Effector CD8-positive, alpha-beta T cell (primary cell): Measurements from ENCODE around the gene IGFN1.

ENCODE experiments used
- DNase-seq: peaks from one replicate; lab custom pipeline; 2025; lab: John Stamatoyannopoulos, UW

IGFN1 gene

GRCh38 chr1:201265756-201266155 is 75.1 kb downstream of the IGFN1 start:
- no peak for DNase-seq

GRCh38 chr1:201266276-201266675 is 75.7 kb downstream of the IGFN1 start:
- no peak for DNase-seq

GRCh38 chr1:201266774-201267173 is 76.2 kb downstream of the IGFN1 start:
- no peak for DNase-seq

- no peak for DNase-seq
Measured at GRCh38 chr1:201267481-201268229, 77.0 kb downstream of the IGFN1 start.

GRCh38 chr1:201268604-201269151 is 78.1 kb downstream of the IGFN1 start:
- DNase-seq: no peak

GRCh38 chr1:201269281-201269680 is 78.7 kb downstream of the IGFN1 start:
- DNase-seq: no peak

DNA sequence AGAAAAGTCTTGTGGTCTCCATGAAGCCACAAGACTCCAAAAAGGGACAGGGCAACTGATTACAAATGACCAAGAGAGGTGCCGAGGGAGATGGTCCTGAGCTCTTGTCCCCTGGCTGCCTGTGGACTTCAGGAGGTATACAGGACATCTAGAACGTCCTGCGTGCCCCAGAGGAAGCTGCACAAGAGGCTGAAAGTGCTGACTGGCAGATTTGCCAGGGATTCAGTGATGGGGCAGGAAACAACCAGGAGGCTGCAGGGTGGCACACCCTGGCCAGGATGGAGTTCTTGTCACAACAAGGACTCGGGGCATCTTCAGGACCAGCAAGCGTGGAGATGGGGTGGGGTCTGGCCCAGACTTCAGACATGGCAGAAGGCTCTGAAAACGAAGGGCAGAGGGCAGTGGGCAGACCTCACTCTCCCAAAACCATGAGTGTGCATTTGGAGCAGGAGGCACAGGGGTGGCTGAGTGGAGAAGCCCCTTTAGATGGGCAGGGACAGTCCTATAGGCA is 79.3 kb downstream of the IGFN1 start:
- DNase-seq: no peak

DNA sequence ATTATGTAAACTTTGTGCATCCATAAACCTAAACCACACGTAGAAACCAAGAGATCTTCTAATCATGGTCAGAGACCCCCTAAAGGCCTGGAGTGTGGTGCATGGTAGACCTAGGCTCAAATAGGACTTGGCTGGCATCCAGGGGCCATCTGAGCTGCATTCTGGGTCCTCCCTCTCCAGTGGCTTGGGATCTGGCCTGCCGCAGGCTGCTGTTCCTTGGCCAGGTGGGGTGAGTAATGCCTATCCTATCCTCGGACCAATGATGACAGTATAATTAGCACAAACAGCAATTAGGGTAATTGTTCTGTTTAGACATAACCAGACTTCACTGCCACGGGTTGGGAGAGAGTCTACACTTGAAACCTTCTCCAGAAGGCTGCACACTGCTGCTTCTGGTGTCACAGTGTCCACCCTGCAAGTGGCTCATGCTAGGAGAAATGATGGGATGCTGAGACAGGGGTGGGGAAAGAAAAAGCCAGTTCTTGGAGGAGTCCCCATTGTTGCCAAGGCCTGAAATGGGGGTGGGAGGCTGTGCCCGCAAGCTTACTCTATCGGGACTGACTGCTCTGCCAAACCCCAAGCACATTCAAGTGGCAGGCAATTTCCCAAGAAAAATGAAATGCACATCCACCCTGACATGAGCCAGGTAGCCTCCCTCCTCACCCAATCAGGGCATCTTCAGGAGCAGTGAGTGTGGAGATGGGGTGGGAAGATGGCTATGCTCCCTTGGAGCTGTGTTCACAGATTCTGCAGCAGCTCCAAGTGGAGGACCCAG is 80.2 kb downstream of the IGFN1 start:
- DNase-seq: no peak

DNA sequence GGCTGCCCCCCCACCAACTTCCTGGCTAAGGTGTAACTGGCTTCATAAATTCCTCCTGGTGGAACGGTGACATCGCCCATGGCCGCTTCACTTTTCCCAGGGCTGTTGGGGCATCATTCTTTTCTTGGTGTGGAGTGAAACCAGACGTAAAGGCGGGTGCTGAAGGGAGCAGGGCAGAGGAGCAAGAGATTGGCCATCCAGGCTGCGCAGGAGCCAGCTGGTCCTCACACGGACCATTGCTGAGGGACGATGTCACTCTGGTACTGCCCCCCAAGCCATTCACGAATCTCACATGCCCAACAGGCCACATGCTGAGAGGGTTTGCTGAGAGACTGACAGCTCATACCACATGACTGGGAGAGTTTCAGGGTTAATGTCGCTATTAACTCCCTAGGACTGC is 82.2 kb downstream of the IGFN1 start:
- DNase-seq: no peak

DNA sequence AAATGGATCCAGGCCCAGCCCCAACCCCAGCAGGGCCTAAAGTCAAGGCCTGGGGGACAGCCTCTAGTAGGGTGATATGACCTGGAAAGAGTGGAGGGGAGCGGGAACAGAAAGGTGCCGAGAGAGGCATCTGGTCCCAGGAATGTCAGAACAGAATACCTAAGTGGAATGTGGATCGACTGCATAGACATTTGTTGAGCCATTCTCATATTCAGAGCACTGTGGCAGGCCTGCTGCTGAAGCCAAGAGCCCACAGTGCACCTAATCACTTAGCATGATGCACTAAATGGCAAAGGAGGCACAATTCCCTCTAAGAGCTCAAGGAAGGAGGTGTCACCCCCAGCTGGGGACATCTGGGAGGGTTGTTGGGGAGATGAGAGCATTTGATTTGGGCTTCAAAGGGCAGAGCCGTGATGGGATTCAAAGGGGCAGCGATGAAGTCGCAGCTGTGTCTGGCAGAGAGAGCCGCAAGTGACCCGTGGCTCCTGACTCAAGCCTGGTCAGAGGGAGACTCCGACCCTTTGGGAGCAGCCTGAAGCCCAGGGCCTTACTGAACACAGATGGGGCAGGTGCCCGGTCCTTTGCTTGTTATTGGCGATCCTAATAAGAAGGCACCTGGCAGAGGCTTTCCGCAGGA is 84.1 kb downstream of the IGFN1 start:
- no peak for DNase-seq

DNA sequence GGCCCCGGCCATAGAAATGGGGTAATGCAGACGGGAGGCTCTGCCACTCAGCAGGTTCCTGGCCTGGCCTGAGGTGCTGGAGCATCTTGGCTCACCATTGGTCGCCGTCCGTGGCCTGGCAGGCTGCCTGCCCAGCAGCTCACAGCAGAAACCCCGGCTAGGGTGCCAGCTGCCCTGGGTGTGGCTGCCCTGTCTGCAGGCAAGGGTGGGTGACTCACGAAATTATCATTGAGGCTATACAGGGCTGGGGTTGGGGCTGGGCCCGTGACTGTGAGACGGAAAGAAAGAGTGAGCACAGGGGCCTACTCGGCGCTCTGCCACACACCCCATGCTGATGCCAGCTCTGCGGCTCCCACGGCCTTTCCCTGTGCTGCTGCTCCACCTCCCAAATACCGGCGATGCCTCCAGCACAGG is 84.6 kb downstream of the IGFN1 start:
- DNase-seq: no peak

GRCh38 chr1:201276891-201277290 is 86.3 kb downstream of the IGFN1 start:
- DNase-seq: no peak

DNA sequence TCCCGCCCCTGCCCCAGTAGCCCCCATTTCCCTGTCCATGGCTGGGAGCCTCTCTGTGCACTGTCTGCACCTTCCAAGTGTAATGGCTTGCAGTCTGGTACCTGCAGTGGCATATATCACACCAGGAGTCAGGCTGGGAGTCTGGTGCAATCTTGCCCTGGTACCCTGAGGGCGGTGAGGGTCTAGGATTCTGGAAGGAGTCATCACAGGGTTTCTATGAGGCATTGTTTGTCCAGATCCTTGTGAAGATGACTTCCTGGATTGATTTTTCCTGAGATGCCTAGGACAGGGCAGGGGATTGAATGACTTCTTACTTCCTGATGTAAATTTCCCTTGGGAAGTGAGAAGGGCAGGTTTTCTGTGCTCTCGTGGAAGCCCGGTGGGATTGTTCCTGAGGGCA is 86.8 kb downstream of the IGFN1 start:
- DNase-seq: no peak
